GM12865 (cell line): ENCODE data around the gene NEDD4L.
"Not testable (repeated sequence)": the region's sequence is repeated elsewhere in the genome, so short reads cannot be mapped to it uniquely, and the experiment has no call there.

ENCODE experiments used
- DNase-seq: peaks from one replicate; pipeline ENCODE4 v3.0.0; 2010; ENCODE audit warnings: low read depth
- H3K4me3 ChIP-seq: 2 replicates; pipeline ENCODE4 v1.5.1; 2011; ENCODE audit warnings: mild to moderate bottlenecking, low read depth, low read length, control low read depth
- TF ChIP-seq, protein P1 (sequence below): IDR thresholded peaks from 2 replicates; pipeline ENCODE4 v1.5.1; 2011; ENCODE audit warnings: low read length, control low read depth, low read depth, inconsistent platforms; ENCODE audit not compliant: insufficient read depth; ENCODE audit errors: missing control alignments

Gene NEDD4L

DNA sequence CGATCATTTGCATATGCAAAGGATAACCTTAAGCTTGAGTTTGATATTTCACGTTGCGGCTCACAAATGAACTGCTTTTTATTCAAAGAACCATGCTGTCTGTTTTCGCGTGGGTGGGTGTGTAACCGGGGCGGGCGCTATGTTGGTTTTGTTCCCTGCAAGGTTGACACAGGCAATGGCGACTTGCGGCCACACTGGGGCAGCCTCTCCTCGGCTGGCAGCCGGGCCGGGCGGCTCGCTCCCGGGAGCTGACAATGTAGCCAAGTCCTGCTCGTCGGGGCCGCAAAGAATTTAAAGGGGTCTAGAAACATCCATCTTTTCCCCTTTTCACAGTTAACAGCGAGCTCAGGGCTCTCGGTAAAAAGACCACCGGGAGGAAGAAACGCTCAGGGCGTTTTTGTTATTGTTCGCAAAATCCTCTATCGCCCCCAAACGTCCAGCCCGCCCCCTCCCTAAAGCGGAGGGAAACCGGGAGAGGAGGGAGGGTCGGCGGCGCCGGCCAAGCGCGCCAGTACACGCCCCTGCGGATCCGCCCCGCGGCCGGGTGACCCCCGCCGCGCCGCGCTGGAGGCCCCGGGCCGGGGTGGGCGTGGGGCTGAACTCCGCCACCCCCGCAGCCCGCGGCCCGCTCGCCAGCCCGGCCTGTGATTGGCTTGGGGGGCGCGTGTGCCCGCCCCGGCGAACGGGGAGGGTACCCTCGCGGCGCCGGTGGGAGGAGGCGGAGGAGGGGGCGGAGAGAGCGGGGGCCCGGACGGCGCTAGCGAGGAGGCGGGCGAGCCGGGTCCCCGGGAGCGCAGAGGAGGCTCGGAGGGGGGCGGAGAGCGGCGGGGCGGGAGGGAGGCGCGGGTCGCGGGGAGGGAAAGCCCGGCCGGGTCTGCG lies at the start of gene NEDD4L:
Gene NEDD4L (plus strand): TSS at position 736 of the 879 bp plus-strand sequence. CDS start 435 bp downstream, outside the sequence.
- DNase-seq = peak; percentile 91
- TF ChIP-seq, protein P1, sequence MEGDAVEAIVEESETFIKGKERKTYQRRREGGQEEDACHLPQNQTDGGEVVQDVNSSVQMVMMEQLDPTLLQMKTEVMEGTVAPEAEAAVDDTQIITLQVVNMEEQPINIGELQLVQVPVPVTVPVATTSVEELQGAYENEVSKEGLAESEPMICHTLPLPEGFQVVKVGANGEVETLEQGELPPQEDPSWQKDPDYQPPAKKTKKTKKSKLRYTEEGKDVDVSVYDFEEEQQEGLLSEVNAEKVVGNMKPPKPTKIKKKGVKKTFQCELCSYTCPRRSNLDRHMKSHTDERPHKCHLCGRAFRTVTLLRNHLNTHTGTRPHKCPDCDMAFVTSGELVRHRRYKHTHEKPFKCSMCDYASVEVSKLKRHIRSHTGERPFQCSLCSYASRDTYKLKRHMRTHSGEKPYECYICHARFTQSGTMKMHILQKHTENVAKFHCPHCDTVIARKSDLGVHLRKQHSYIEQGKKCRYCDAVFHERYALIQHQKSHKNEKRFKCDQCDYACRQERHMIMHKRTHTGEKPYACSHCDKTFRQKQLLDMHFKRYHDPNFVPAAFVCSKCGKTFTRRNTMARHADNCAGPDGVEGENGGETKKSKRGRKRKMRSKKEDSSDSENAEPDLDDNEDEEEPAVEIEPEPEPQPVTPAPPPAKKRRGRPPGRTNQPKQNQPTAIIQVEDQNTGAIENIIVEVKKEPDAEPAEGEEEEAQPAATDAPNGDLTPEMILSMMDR = peak; percentile 87
- H3K4me3 ChIP-seq = peak within 1 kb of the TSS; percentile 78

DNA sequence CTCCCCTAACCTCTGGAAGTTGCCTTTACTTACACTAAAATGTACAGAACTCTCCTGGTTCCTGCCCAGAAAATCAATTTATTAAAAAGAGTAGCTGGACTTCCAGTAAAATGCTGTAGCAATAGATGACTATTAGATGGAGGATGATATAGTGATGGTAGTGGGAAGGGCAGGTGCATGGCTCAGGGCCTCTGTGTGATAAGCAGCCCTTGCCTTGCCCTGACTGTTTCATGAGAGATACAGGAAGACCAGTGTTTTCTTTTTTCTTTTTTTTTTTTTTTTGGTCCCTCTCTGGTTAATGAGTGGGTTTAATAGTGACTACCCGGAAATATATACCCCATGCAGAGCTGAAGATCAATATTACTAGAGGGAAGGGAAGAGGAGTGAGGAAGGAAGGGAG lies 48.7 kb upstream of the NEDD4L start:
- no peak for DNase-seq
- TF ChIP-seq, protein P1 = no peak
- no peak overlapping the region for H3K4me3 ChIP-seq

DNA sequence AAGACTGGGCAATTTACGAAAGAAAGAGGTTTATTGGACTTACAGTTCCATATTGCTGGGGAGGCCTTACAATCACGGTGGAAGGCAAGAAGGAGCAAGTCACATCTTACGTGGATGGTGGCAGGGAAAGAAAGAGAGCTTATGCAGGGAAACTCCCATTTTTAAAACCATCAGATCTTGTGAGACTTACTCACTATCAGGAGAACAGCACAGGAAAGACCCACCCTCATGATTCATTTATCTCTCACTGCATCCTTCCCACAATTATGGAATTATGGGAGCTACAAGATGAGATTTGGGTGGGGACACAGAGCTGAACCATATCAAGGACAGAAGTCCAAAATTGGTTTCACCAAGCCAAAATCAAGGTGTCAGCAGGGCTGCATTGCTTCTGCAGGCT lies 47.1 kb upstream of the NEDD4L start:
- not testable (repeated sequence) for DNase-seq, H3K4me3 ChIP-seq

DNA sequence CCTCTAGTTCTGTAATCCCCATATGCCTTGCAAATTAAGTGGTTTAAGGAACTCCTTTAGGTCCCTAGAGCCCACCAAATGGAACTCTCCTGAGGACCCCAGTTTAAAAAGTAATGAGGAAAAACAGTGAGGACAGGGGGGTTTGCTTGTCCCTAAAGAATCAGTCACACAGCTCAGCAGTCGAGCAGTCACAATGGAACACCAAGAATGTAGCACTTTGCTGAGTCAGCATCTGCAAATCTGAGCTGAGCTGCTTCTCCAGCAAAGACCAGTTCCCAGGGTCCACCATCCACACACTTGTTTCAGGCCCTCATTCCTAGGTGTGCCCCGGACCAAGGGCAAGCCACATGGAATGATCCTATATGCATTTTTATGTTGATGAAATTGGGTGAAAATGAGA lies 46.2 kb upstream of the NEDD4L start:
- no peak for DNase-seq
- TF ChIP-seq, protein P1 = no peak

GRCh38 chr18:57998461-57998860 lies 45.6 kb upstream of the NEDD4L start:
- no peak overlapping the region for H3K4me3 ChIP-seq
- no peak for DNase-seq
- TF ChIP-seq, protein P1 = no peak

More for the DNA sequence above, 46.2 kb upstream of the NEDD4L start:
- H3K4me3 ChIP-seq = no peak overlapping the region

GRCh38 chr18:58004317-58004716 lies 39.7 kb upstream of the NEDD4L start:
- TF ChIP-seq, protein P1 = no peak
- no peak for DNase-seq
- no peak overlapping the region for H3K4me3 ChIP-seq

GRCh38 chr18:58005011-58005410 lies 39.0 kb upstream of the NEDD4L start:
- TF ChIP-seq, protein P1 = no peak
- H3K4me3 ChIP-seq = no peak overlapping the region
- DNase-seq = no peak
